CD4-positive, alpha-beta T cell treated with Interleukin-6 for 4 hours (primary cell): Measurements from ENCODE around the gene DNM1.
"Not testable (repeated sequence)": the region's sequence is repeated elsewhere in the genome, so short reads cannot be mapped to it uniquely, and the experiment has no call there.

Experiments used
- DNase-seq: peaks from one replicate; pipeline ENCODE4 v3.0.0-alpha.2; 2020; ENCODE audit warnings: mixed read lengths

DNM1 gene

DNA sequence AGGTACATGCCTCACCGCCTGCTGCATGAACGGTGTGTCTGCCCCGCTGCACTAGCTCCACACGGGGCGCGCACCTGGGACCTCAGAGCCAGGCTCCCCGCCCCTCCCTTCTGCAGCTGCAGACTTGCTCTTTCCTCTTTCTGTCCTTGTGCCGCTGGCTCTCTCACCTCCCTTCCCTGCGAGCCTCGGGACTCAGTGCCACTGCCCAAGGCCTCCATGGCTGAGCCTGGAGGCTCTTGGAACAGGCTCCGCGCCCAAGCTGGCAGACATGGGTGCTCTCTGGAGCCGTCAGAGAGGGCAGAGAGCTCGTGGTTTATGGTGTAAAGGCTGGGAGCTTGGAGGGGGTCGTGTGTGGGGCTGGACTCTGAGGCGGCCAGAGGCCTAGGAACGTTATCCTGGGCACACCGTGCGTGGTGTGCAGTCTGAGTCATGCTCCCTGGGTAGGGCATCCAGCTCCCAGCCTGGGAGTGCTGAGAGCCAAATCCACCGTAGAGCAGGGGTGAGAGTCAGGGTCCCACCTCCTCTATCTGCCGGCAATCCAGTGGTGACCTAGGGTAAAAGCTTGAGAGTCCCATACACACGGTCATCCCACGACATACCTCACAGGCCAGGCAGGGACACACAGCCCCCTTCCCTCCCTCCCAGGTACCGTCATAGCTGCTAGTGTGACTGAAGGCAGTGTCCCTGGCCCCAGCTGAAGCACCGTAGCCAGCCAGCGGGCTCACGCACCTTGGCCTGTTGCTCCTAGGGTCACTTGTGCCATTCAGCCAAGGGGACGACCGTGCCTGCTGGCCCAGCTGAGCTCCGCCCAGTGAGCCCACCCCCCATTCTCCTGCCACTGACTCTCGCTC lies 50.2 kb downstream of the DNM1 start:
- no peak for DNase-seq

- DNase-seq = no peak
Observed at GRCh38 chr9:128253991-128254346, 50.8 kb downstream of the DNM1 start.

DNA sequence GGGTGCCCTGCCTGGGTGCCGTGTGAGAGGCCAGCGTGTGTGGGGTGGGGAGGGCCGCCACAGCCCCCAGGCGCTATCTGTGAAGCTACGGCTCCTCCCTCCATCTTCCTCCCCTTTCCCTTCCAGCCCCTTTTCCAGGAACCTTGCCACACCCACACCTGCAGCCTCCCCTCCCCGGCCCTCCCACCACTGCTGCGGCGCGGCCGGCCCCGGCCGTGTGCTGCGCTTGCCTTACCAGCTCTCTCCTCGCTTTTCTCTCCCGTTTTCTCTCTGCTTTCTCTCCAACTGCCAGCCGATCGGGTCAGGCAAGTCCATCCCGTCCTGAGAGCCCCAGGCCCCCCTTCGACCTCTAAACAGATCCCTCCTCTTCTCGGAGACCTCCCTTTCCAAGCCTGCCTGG lies 51.2 kb downstream of the DNM1 start:
- DNase-seq = no peak

- DNase-seq = peak; percentile 65
Observed at GRCh38 chr9:128254855-128255759, 51.9 kb downstream of the DNM1 start.

GRCh38 chr9:128257086-128257825 lies 54.1 kb downstream of the DNM1 start:
- no peak for DNase-seq

DNA sequence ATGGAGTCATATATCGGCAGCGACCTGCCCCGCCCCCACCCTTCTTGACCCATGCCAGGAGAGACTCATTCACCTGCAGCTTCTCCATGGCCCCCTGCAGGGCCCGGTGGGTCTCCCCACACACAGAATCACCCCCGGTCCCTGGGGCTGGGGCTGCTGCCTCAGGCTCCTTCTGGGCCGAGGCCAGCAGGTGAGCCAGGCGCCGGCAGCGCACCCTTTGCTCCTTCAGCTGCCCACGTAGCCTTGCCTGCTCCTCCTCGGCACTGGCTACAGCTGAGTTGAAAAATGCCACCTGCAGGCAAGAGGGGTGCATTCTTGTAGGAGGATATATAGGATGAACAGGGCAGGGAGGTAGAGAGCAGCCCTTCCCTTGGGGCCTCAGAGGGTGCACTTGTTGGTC lies 54.7 kb downstream of the DNM1 start:
- no peak for DNase-seq

GRCh38 chr9:128258326-128258725 lies 55.1 kb downstream of the DNM1 start:
- DNase-seq = no peak

DNA sequence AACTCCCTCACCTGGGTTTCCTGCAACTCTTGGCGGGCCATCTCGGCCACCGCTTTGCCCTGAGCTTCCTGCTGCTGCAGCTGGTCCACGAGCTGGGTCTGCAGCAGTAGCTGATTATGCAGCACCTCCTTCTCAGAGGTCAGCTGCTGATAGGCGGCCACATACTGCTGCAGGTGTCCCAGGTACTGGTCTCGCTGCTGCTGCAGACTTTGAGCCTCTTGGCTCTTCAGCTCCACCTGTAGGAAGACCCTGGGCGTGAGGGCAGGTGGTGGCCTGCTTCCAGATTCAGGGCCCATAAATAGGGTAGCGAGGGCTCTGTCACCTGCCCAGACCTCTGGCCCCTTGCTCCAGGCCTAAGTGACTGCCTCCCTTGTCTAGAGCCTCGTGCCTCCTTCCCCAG lies 56.0 kb downstream of the DNM1 start:
- DNase-seq = no peak

DNA sequence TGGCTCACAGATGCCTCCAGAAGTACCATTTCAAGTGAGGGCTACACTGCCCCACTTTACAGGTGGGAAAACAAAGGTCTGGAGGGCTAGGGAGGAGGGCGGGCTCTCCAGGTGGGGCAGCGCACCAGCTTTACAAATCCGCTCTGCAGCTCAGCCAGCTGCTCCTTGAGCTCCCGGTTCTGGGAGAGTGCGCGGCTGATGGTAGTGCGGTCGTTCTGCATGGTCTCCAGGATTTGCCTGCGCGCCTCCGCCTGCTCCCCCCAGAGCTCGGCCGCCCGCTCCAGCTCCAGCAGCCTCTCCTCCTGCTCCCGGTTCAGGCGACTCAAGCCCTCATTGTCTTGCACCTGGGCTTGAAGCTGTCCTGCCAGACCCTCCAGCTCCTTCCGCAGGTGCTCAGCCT lies 57.2 kb downstream of the DNM1 start:
- no peak for DNase-seq

DNA sequence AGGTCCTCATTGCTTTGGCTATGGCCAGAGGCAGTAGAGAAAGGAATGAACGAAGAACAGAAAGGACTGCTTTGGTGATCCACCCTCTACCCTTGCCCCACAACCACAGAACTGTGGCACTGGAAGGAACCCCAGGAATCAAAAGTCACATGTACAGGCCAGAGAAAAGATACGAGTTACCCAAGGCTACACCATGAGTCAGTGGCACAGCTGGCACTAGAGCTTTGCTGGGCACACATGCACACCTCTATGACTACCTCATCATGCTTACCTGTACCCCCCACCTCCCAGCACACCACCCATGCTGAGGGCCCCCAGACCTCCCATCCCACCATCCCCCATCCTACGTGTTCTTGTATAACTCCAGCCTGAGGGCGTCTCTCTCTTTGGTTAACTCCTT lies 59.5 kb downstream of the DNM1 start:
- no peak for DNase-seq

DNA sequence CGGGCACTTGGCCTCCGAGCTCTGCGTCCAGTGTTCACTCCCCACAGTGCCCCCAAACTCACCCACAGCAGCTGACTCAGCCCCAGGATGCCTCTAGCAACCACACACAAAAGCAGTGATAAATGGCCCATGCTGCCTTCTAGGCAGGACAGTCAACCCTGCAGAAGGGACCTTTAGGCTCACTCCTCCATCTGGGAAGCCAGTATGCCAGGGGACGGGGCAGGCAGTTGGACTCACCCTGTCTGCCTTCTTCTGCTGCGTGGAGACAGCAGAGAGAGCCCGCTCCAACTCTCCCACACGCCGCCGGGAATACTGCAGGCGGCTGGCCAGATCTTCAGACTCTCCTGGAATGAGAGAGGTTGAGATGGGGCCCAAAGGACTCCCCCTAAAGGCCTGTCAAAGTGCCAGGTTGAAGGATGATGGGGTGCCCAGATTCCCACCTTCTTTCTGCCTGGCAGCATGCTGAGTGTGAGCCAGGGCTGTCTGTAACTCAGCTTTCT lies 62.2 kb downstream of the DNM1 start:
- no peak for DNase-seq

- no peak for DNase-seq
Observed at GRCh38 chr9:128266868-128267590, 63.9 kb downstream of the DNM1 start.

GRCh38 chr9:128271112-128271511 lies 67.9 kb downstream of the DNM1 start:
- no peak for DNase-seq

- DNase-seq = no peak
Observed at GRCh38 chr9:128271512-128271911, 68.3 kb downstream of the DNM1 start.

- no peak for DNase-seq
Observed at GRCh38 chr9:128274245-128274644, 71.1 kb downstream of the DNM1 start.

DNA sequence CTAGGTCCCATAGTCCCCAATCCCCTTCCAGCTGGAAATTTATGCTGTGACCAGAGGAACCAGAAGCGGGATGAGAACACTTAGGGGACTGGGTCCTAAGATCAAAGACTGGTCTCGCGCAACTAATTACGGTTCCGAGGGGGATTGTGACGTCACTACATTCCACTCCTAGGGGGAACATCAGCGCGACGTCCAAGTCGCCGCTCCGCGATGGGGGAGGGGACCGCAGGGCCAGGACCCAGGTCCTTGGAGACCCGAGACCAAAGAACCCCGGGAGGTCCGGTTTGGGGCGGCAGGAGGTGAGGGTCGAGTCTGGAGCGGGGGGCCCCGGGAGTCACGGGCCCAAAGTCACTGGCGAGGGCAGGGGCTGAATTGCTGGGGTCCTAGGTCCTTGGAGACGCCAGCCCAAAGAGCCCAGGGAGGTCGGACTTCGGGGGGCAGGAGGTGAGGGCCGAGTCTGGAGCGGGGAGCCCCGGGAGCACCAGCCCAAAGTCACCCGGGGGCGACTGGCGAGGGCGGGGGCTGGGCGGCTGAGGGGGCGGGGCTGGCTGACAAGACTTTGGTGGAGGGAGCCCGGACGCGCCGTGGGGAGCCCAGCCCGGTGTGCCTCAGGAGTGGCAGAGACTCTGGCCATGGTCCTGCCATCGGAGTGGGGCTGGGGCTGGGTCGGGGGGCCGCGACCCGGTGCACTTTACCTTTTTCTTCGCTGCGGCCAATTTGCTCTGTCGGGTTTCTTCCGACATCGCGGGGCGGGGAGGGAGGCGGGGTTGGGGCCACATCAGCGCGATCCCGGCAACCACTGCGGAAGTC lies 72.2 kb downstream of the DNM1 start, which contains the start of gene GOLGA2:
TSS of gene GOLGA2 (minus strand) at position 810 of the 810 bp plus-strand sequence. CDS start at position 779, 31 bp downstream.
- peak; percentile 7 for DNase-seq

DNA sequence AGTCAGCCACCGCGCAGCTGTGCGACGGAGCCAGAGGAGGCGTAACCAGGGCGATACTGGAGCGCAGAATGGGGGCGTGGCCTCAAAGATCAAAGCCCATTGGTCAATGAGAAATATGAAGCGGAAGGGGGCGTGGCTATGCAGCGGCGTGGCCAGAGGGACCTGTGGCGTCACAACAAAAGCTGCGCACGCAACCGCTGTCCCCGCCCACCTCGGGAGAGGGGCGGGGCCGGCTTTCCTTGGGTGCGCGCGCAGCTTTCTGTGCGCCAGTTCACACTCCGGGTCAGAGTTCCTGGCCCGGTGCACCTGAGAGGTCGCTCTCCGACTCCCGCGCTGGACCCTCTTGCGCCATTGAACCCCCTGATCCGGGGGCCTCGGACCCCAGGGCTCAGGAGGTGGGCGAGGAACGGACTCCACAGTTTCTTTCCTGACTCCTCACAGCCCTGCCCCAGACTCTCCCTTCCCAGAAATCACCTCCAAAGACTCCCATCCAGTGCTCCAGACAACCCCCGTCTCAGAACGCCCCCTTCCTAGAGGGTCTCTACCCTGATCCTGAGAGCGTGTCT lies 72.9 kb downstream of the DNM1 start, which contains the start of gene SWI5:
TSS of gene SWI5 (plus strand) at position 269 of the 566 bp plus-strand sequence.
- DNase-seq = peak; percentile 100

- DNase-seq = peak; percentile 15
Observed at GRCh38 chr9:128276574-128277270, 73.5 kb downstream of the DNM1 start.

DNA sequence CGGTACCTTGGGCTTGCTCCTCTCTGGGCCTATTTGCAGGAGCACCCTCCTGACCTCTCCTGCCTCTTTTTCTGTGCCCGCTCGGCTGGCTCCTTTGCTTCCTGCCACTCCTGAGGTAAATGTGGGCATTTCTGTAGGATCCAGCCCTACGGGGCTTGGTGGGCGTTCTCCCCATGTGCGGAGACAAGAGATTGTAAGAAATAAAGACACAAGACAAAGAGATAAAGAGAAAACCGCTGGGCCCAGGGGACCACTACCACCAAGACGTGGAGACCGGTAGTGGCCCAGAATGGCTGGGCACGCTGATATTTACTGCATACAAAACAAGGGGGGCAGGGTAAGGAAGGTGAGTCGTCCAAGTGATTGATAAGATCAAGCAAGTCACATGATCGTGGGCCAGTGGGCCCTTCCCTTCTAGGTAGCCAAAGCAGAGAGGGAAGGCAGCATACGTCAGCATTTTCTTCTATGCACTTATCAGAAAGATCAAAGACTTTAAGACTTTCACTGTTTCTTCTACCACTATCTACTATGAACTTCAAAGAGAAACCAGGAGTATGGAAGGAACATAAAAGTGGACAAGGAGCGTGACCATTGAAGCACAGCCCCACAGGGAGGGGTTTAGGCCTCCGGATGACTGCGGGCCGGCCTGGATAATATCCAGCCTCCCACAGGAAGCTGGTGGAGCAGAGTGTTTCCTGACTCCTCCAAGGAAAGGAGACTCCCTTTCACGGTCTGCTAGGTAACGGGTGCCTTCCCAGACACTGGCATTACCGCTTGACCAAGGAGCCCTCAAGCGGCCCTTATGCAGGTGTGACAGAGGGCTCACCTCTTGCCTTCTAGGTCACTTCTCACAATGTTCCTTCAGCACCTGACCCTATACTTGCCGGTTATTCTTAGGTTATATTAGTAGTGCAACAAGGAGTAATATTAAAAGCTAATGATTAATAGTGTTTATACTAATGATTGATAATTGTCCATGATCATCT lies 76.2 kb downstream of the DNM1 start:
- DNase-seq = not testable (repeated sequence)
